ENCODE results near the gene SLC12A3.

SLC12A3 gene

GRCh38 chr16:56895813-56896212 is 30.8 kb downstream of the SLC12A3 start:
- no peak for DNase-seq

- DNase-seq: no peak
These were observed 31.2 kb downstream of the SLC12A3 start for GRCh38 chr16:56896244-56896643.

GRCh38 chr16:56897026-56897799 is 32.2 kb downstream of the SLC12A3 start:
- DNase-seq: no peak

- no peak for DNase-seq
These were observed 33.8 kb downstream of the SLC12A3 start for GRCh38 chr16:56898847-56899246.

- no peak for DNase-seq
These were observed 38.9 kb downstream of the SLC12A3 start for GRCh38 chr16:56903866-56904265.

GRCh38 chr16:56907401-56907800 is 42.4 kb downstream of the SLC12A3 start:
- no peak for DNase-seq

- no peak for DNase-seq
These were observed 44.5 kb downstream of the SLC12A3 start for GRCh38 chr16:56909527-56909979.

- DNase-seq: no peak
These were observed 45.1 kb downstream of the SLC12A3 start for GRCh38 chr16:56910112-56910511.

GRCh38 chr16:56910654-56911539 is 45.9 kb downstream of the SLC12A3 start:
- no peak for DNase-seq

GRCh38 chr16:56911771-56912571 is 47.0 kb downstream of the SLC12A3 start:
- no peak for DNase-seq

GRCh38 chr16:56912746-56913708 is 48.0 kb downstream of the SLC12A3 start:
- DNase-seq: no peak

GRCh38 chr16:56914896-56915295 is 49.9 kb downstream of the SLC12A3 start:
- no peak for DNase-seq

- DNase-seq: no peak
These were observed 50.5 kb downstream of the SLC12A3 start for GRCh38 chr16:56915336-56916119.

- DNase-seq: no peak
These were observed 51.8 kb downstream of the SLC12A3 start for GRCh38 chr16:56916571-56917403.

- DNase-seq: no peak
These were observed 53.5 kb downstream of the SLC12A3 start for GRCh38 chr16:56918467-56919012.

- DNase-seq: no peak
These were observed 54.2 kb downstream of the SLC12A3 start for GRCh38 chr16:56919099-56919800.

- no peak for DNase-seq
These were observed 56.6 kb downstream of the SLC12A3 start for GRCh38 chr16:56921571-56921970.

GRCh38 chr16:56923481-56924091 is 58.6 kb downstream of the SLC12A3 start:
- no peak for DNase-seq

- DNase-seq: no peak
These were observed 62.5 kb downstream of the SLC12A3 start for GRCh38 chr16:56927471-56927870.
